ENCODE measurements around the gene CCDC158. TPM values are rescaled to one million over a fixed set of nuclear protein-coding genes. Genes with fewer than 3 reads are reported as not detected.

The CCDC158 gene
- total and polyA plus RNA-seq, 2 experiments from 2014 or later, result 0.21 to 0.27 TPM

DNA sequence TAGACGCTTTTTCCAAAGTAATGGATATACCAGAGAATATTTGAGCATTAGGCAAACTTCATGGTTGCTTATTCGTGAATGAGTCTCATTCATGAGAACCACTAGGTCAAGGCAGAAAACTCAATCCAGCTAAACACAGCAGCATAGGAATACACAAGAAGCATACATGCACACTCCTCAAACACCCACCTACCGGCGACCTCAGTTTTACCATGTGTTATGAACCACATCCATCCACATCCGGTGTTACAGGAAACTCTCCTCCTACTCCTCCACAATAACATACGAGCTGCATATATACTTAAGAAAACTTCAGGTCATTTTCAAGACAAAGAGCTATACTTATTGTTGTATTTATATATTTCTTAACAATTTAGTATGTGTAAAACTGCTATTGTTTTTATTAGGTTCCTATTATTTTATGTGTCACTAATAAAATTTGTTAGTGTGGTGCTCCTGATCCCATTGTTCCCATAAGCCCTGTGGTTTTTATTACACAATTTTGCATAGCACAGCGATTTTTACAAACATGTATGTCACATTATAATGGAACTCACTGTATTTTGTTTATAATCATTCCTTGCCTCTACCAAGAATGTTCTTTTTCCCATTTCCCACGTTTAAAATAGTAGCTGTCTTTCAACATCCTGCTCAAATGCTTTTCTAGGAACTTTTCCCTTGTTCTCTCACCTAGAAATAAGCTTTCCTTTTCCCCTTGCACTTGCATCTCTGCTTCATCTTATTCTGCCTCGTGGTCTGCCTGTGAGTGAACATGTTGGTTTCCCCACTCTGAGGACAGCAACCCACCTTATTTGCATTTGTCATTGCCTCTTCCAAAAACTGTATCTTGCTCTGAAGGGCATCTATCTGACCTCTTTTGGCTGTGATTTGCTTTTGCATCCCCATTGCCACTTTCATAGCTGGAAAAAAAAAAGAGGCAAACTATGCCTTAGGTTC is 66.1 kb downstream of the CCDC158 start:
- Mint-ChIP-seq H3K4me1 (no peaks in the 10 kb centered on the region), H3K36me3 (ENCODE audit: low read depth) (peaks cover 8% of the 10 kb centered on the region; the same call in 1 of the 3 replicates), H3K9me3 (peaks cover 15% of the 10 kb centered on the region), H3K4me3 (no peak overlapping the region), H3K27me3 (ENCODE audit: insufficient read depth, low read depth, poor library complexity) (peaks cover 3% of the 10 kb centered on the region), H3K27ac (no peak overlapping the region)
- H3F3A ChIP-seq (replicated peaks; ENCODE audit: low read depth), result no peaks in the 10 kb centered on the region
- no peak overlapping the region for H3K27ac ChIP-seq (ENCODE audit: low read depth)
- no peaks in the 10 kb centered on the region for H4K20me1 ChIP-seq (replicated peaks; ENCODE audit: insufficient read depth)
- H3K9me2 ChIP-seq (ENCODE audit: insufficient read depth), result no peaks in the 10 kb centered on the region
- H3K36me3 ChIP-seq (ENCODE audit: insufficient read depth), result no peaks in the 10 kb centered on the region
- no peak overlapping the region for H3K4me3 ChIP-seq
- H3K4me2 ChIP-seq, result no peak overlapping the region
- H3K27me3 ChIP-seq (ENCODE audit: insufficient read depth), result no peaks in the 10 kb centered on the region
- H3K4me1 ChIP-seq (ENCODE audit: insufficient read depth), result no peaks in the 10 kb centered on the region
- no peak for DNase-seq (ENCODE audit: low spot score)
- no peak for ATAC-seq
- H2AFZ ChIP-seq, result no peak overlapping the region
- no peak for TF ChIP-seq STAT1 (IDR thresholded peaks at IDR 0.05; ENCODE audit: unreplicated experiment)
- TF ChIP-seq REST (IDR thresholded peaks at IDR 0.05; ENCODE audit: unreplicated experiment), result no peak
- no peak for TF ChIP-seq ZNF462 (CRISPR knock-in tag; IDR thresholded peaks at IDR 0.05)
- no peak for TF ChIP-seq ZNF114 (CRISPR knock-in tag; IDR thresholded peaks at IDR 0.05)
- TF ChIP-seq CTCF (conservative IDR thresholded peaks at IDR 0.05; ENCODE audit: low read depth in 2 of 2), result no peak
- TF ChIP-seq CREB1 (CRISPR knock-in tag; IDR thresholded peaks at IDR 0.05; ENCODE audit: low read depth), result no peak
- no peak for TF ChIP-seq POLR2AphosphoS5 (IDR thresholded peaks at IDR 0.05; ENCODE audit: low read depth)
- TF ChIP-seq, protein P1, sequence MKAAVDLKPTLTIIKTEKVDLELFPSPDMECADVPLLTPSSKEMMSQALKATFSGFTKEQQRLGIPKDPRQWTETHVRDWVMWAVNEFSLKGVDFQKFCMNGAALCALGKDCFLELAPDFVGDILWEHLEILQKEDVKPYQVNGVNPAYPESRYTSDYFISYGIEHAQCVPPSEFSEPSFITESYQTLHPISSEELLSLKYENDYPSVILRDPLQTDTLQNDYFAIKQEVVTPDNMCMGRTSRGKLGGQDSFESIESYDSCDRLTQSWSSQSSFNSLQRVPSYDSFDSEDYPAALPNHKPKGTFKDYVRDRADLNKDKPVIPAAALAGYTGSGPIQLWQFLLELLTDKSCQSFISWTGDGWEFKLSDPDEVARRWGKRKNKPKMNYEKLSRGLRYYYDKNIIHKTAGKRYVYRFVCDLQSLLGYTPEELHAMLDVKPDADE (IDR thresholded peaks at IDR 0.05), result no peak
- TF ChIP-seq NANOG (IDR thresholded peaks at IDR 0.05; ENCODE audit: borderline replicate concordance), result no peak
- TF ChIP-seq EZH2 (IDR thresholded peaks at IDR 0.05; ENCODE audit: low read depth, unreplicated experiment), result no peak
- no peaks in the 10 kb centered on the region for H3K79me2 ChIP-seq (replicated peaks; ENCODE audit: insufficient read depth)
